Glutamatergic neuron (in vitro differentiated cells): Measurements from ENCODE around the gene SCN1B. TPM values are rescaled to one million over a fixed set of nuclear protein-coding genes. Genes with fewer than 3 reads are reported as not detected.

ENCODE experiments used
- DNase-seq: peaks from one replicate; pipeline ENCODE4 v3.0.0; 2022
- H3K27ac Mint-ChIP-seq: one replicate; pipeline ENCODE4 v1.8.0; 2020; ENCODE audit warnings: mild to moderate bottlenecking, mixed read lengths, inconsistent platforms; ENCODE audit not compliant: unreplicated experiment
- H3K27me3 Mint-ChIP-seq: one replicate; pipeline ENCODE4 v1.8.0; 2020; ENCODE audit warnings: mild to moderate bottlenecking, moderate library complexity, mixed read lengths, inconsistent platforms; ENCODE audit not compliant: unreplicated experiment
- H3K36me3 Mint-ChIP-seq: one replicate; pipeline ENCODE4 v1.8.0; 2020; ENCODE audit warnings: mild to moderate bottlenecking, mixed read lengths, inconsistent platforms; ENCODE audit not compliant: unreplicated experiment
- H3K4me1 Mint-ChIP-seq: one replicate; pipeline ENCODE4 v1.8.0; 2020; ENCODE audit warnings: mild to moderate bottlenecking, low read depth, mixed read lengths, inconsistent platforms; ENCODE audit not compliant: unreplicated experiment
- H3K4me3 Mint-ChIP-seq: one replicate; pipeline ENCODE4 v1.8.0; 2020; ENCODE audit warnings: mild to moderate bottlenecking, mixed read lengths, inconsistent platforms; ENCODE audit not compliant: unreplicated experiment
- H3K9me3 Mint-ChIP-seq: one replicate; pipeline ENCODE4 v1.8.0; 2020; ENCODE audit warnings: mild to moderate bottlenecking, moderate library complexity, mixed read lengths, inconsistent platforms; ENCODE audit not compliant: unreplicated experiment
- total RNA-seq: library from RNA; stranded (reverse); fragmentation: NEBNext Ultra II Directional; extraction: Animal tissue kit (Norgen Biotek cat#: 25700); gene quantifications from one replicate; pipeline ENCODE4 v1.2.1, GENCODE V29; 2021; ENCODE audit not compliant: unreplicated experiment
- TF ChIP-seq, protein P1 (sequence below): fragments of 200-600 bp; sonication (generic); IDR thresholded peaks from one replicate; pipeline ENCODE4 v1.5.0; 2021; ENCODE audit not compliant: partially characterized antibody, unreplicated experiment

Gene SCN1B
- total RNA-seq, 1 donor from 2014 or later: 12.0 TPM

GRCh38 chr19:35015270-35015953 is 14.9 kb upstream of the SCN1B start:
- Mint-ChIP-seq H3K27me3 (peaks cover 6% of the 10 kb centered on the region), H3K4me3 (no peak overlapping the region), H3K36me3 (peaks cover 4% of the 10 kb centered on the region), H3K4me1 (no peaks in the 10 kb centered on the region), H3K9me3 (peaks cover 9% of the 10 kb centered on the region), H3K27ac (no peak overlapping the region)
- TF ChIP-seq, protein P1, sequence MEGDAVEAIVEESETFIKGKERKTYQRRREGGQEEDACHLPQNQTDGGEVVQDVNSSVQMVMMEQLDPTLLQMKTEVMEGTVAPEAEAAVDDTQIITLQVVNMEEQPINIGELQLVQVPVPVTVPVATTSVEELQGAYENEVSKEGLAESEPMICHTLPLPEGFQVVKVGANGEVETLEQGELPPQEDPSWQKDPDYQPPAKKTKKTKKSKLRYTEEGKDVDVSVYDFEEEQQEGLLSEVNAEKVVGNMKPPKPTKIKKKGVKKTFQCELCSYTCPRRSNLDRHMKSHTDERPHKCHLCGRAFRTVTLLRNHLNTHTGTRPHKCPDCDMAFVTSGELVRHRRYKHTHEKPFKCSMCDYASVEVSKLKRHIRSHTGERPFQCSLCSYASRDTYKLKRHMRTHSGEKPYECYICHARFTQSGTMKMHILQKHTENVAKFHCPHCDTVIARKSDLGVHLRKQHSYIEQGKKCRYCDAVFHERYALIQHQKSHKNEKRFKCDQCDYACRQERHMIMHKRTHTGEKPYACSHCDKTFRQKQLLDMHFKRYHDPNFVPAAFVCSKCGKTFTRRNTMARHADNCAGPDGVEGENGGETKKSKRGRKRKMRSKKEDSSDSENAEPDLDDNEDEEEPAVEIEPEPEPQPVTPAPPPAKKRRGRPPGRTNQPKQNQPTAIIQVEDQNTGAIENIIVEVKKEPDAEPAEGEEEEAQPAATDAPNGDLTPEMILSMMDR: no peak
- DNase-seq: no peak

GRCh38 chr19:35015954-35016351 is 14.3 kb upstream of the SCN1B start:
- DNase-seq: no peak
- Mint-ChIP-seq H3K36me3 (peaks cover 9% of the 10 kb centered on the region), H3K9me3 (peaks cover 10% of the 10 kb centered on the region), H3K4me3 (no peak overlapping the region), H3K4me1 (no peaks in the 10 kb centered on the region), H3K27me3 (peaks cover 7% of the 10 kb centered on the region), H3K27ac (no peak overlapping the region)
- TF ChIP-seq, protein P1: no peak

GRCh38 chr19:35017507-35017906 is 12.8 kb upstream of the SCN1B start:
- H3K36me3 Mint-ChIP-seq: peaks cover 10% of the 10 kb centered on the region
- peaks cover 9% of the 10 kb centered on the region for H3K9me3 Mint-ChIP-seq
- H3K4me1 Mint-ChIP-seq: no peaks in the 10 kb centered on the region
- no peak overlapping the region for H3K4me3 Mint-ChIP-seq
- peaks cover 5% of the 10 kb centered on the region for H3K27me3 Mint-ChIP-seq
- TF ChIP-seq, protein P1: no peak
- no peak overlapping the region for H3K27ac Mint-ChIP-seq
- no peak for DNase-seq

DNA sequence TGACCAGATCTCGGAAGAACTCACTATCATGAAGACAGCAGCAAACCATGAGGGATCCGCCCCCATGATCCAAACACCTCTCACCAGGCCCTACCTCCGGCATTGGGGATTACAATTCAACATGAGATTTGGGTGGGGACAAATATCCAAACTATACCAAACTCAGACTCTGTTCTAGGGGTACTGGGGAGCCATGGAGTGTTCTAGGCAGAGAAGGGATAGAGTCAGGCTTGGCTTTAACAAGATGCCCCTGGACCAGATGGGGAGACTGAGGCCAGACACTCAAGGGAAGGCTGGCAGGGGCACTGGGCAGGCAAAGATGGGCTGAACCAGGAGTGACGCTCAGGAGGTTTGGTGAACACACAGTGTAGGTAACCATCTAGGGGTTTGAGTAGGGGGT is 11.9 kb upstream of the SCN1B start:
- TF ChIP-seq, protein P1: no peak
- H3K27ac Mint-ChIP-seq: peak overlapping the region; percentile 43
- peaks cover 8% of the 10 kb centered on the region for H3K9me3 Mint-ChIP-seq
- H3K27me3 Mint-ChIP-seq: peaks cover 5% of the 10 kb centered on the region
- H3K4me1 Mint-ChIP-seq: no peaks in the 10 kb centered on the region
- DNase-seq: no peak
- H3K4me3 Mint-ChIP-seq: no peak overlapping the region
- H3K36me3 Mint-ChIP-seq: peaks cover 10% of the 10 kb centered on the region

- Mint-ChIP-seq H3K9me3 (peaks cover 8% of the 10 kb centered on the region), H3K27me3 (peaks cover 5% of the 10 kb centered on the region), H3K4me1 (no peaks in the 10 kb centered on the region), H3K27ac (no peak overlapping the region), H3K36me3 (peaks cover 10% of the 10 kb centered on the region), H3K4me3 (no peak overlapping the region)
- no peak for DNase-seq
- TF ChIP-seq, protein P1: no peak
These were observed 11.1 kb upstream of the SCN1B start for GRCh38 chr19:35019144-35019543.
